Stimulated activated CD8-positive, alpha-beta memory T cell treated with anti-CD3 and anti-CD28 coated beads, Interleukin-12 subunit alpha, Interleukin-12 subunit beta, amount 100 ng/mL, for 24 hours (primary cell): ENCODE data around the gene CNR2.
"Not testable (repeated sequence)": the region's sequence is repeated elsewhere in the genome, so short reads cannot be mapped to it uniquely, and the experiment has no call there.

Experiments used
- DNase-seq: peaks from one replicate; pipeline ENCODE4 v3.0.0-alpha.2; 2020; ENCODE audit errors: extremely low read depth

Gene CNR2

DNA sequence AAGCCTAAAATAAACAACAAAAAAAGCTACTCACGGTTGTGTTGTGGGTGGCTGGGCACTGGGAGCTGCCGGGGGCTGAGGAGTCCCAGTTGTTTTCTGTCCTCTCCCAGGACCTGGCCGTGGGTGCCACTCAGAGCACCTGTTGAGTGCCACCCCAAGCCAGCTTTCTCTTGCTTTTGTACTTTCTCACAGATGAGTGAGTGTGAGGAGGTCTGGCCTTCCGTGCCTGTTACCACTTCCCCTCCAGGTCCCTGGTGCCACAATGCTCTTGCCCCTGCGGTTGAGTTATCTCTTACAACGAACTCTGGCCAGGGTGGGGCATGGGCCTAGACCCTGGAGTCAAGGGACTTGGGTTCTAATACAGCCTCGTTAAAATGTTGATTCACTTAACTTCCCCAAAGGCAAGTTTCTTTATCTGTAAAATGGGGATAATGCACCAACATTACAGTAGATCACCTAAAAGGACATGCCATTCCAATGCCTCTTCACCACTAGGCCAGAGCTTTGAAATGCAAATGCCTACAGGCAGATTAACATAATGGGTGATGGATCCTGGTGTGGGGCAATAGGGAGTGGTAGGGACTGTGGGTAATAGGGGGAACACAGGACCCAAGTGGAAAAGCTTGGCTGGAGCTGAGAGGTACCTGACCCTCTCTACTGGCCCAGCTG is at the start of gene CNR2:
Gene CNR2 (minus strand): TSS at position 151 of the 669 bp plus-strand sequence. CDS start 37,745 bp downstream, outside the sequence.
- DNase-seq = no peak

DNA sequence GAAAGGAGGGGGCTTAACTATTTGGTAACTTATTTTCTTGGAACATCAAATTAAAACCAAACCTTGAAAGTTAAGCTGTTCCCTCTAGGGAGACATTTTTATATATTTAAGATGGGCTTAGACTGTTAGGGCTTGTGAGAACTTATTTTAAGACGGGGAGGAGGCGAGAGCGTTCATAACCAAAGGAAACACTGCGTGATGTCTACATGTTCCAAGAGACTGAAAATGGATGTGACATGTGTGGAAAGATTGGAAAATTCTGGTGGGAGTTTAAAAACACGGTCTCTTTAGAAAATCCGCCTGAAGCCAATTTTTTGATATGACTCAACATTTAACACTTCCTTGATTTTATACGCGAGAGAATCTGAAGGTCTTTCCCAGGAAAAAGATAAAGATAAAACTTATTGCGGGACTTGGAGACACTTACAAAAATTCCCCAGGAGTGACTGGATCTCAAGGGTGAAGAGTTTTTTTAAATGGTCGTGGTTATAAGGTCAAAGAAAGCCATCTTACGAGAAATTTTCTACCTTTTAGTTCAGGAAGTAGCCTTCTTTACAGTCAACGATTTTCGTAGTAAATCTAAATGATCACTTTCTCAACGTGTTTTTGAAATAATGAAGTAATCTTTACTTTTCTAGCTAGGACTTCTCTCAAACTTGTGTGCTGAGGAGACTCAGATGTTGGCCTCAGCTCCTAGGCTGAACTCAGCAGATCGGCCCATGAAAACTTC is 47.3 kb upstream of the CNR2 start:
- DNase-seq = no peak

DNA sequence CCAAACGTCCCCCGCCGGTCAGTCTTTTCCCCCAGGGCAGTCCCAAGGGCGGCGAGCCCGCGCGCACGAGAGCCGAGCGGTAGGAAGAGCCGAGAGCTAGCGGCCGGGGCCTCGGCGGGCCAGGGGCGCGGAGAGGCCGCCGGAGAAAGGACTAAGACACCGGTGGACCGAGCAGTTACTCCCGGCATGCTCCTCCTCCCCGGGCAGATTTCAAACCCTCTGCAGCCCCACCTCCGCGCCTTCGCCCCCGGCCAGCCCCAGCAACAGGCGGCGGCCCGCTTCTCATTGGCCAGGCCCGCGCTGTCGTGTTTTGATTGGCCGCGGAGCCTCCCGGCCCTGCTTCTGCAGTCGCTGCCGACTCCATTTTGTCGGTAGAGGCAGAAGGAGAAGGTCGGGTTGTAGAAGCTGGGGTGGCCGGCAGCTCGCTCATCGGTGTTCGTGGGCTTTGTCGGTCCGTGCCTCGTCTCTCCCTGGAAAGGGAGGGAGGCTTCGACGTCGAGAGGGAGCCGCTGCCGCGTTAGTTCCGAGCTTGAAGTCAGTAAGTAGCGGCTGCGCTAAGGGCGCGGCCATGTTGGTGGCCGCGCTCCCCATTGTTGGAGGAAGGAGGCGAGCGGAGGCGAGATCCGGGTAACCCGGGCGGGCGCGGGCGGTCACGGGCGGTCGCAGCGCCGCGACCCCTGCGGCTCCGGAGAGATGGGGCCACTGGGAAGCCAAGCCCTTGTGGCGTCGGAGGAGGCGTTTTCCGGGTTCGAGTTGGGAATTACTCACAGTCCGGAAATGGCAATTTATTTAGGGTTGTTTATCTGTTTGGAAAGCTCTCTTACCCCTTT is 46.5 kb upstream of the CNR2 start, which contains the start of gene PNRC2:
Gene PNRC2 (plus strand): TSS at position 368 of the 830 bp plus-strand sequence. CDS start 1,630 bp downstream, outside the sequence.
- peak; percentile 95 for DNase-seq

DNA sequence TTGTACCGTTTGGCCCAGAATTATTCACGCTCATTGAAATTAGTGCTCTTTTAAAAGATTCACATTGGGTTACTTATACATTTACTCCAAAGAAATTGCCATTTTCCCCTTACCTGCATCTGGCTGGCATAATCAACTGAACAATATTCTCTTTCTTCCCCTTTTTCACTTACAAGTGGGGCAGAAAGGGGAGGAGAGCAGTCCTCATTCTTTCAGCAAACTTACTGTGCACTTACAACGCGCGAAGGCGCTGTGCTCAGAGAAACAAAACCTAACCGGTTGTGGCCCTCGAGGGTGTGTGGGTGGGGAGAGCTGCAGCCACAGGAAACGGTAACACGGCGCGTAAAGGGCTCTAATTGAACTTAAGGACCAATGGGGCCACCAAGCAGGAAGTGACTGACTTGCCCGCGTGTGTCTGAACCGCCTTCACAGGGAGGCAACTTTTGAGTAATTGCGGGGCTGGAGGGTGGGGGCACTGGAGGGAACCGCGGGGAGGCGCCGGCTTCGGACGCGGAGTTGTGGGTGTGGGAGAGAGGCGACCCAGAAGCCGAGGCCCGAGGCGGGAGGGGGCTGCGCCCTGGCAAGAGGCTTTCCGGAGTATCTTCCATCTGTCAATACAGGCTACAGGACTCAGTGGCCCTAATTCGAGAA is 45.8 kb upstream of the CNR2 start:
- peak; percentile 78 for DNase-seq

DNA sequence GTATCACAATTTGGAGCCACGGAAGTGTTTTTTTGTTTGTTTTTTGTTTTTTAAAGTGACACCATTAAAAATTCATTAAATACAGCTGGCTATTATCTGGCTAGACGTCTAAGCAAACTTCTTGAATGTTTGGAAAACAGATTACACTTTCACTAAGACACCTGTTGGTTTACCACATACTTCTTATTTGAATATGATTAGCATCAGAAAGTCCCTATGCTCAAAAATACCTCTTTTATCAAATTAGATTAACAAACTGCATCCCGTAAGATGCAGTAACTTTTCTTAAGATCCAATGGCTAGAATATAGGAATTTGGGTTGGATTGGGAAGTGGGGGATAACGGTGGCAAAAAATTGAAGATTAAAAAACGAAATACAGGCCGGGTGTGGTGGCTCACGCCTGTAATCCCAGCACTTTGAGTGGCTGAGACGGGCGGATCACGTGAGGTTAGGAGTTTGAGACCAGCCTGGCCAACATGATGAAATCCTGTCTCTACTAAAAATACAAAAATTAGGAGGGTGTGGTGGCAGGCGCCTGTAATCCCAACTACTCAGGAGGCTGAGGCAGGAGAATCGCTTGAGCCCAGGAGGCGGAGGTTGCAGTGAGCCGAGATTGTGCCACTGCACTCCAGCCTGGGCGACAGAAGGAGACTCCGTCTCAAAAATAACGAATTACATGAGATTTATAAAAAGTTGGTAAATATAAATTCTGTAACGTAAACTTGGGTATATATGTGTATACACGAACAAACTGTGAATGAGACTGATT is 45.1 kb upstream of the CNR2 start:
- not testable (repeated sequence) for DNase-seq

DNA sequence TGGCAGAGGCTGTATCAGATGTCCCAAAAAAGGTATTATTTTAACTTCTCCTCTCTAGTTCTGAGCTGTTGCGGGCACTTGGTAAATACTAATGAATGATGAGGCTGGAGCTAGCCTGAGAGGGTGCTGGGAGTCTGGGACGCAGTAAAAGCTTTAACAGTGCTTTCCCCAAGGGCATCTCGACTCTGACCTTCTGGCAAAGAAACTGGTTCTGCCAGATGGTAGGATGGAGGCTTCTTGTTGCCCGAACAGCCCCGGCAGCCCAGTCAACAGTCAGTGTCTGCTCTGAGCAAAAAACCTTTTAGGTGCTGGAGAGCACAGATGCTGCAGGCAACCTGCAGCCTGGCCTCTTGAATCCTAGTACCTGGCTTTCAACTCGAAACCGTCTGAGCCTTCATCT is 43.9 kb upstream of the CNR2 start:
- no peak for DNase-seq

DNA sequence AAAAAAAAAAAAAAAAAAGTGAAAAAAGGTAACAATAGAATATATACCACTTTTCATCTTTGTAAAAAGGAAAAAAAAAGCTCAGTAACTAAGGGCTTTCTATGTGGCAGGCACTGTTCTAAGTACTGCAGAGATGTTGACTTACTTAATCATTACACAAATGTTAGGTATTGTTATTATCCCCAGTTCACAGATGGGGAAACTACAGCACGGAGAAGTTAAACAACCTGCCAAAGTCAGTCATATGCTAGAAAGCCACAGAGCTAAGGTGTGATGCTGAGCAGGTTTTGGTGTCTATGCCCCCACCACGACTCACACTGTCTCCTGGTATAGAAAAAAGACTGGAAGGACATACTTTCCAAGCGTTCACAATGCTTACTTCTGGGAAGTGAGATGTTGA is 39.9 kb upstream of the CNR2 start:
- no peak for DNase-seq

DNA sequence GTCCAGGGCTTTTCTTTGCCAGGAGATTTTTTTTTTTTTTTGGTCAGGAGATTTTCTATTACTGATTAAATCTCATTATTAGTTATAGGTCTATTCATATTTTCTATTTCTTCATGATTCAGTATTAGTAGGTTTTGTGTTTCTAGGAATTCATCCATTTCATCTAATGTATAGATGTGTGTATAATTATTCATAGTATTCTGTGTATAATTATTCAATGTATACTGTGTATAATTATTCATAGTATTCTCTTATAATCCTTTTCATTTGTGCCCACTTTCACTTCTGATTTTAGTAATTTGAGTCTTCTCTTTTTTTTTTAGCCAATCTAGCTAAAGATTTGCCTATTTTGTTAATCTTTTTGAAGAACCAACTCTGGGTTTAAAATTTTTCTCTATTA is 34.2 kb upstream of the CNR2 start:
- DNase-seq = no peak

DNA sequence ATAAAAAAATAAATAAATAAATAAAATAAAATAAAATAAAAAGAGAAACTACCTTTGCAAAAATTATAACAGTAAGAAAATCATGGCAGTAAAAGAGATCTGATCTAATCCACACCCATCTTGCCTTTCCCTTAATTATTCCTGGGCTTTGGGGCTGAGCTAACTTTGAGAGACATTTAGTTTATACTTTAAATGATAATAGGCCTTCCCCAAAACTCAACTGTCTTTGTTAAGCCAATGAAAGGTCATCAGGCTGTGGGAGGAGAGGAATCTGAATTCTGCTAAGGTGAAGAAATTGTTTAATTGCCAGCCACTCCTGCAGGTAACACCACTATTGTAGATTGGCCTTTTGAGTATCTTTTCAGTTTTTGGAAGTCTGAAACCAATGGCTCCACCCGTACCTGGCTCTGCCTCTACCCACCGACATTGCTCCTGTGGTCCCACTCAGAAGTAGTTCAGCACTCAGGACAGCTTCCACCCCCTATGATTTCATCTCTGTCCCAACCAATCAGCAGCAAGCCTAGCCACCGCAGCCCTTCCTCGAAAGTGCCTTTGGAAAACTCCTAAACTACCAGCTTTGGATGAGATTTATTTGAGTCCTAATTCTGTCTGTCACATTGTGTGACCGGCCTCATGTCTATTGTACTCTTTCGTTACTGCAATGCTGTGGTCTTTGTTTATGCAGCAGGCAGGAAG is 23.5 kb upstream of the CNR2 start:
- DNase-seq = no peak

DNA sequence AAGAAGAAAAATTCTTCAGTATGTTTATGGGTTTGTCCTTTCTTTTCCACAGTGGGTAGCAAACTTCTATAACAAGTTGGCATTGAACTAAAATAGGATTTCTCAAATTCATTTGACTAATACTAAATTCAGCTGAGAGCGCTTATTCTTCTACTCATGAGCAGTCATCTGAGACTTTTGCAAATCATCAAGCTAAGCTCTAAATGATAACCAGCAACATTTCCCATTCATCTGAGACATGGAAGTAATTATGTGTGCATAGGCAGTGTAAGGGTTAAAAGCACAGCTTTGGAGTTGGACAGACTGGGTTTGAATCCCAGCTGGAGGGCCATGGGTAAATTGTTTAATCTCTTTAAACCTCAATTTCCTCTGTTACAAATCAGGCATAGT is 18.3 kb upstream of the CNR2 start:
- no peak for DNase-seq

DNA sequence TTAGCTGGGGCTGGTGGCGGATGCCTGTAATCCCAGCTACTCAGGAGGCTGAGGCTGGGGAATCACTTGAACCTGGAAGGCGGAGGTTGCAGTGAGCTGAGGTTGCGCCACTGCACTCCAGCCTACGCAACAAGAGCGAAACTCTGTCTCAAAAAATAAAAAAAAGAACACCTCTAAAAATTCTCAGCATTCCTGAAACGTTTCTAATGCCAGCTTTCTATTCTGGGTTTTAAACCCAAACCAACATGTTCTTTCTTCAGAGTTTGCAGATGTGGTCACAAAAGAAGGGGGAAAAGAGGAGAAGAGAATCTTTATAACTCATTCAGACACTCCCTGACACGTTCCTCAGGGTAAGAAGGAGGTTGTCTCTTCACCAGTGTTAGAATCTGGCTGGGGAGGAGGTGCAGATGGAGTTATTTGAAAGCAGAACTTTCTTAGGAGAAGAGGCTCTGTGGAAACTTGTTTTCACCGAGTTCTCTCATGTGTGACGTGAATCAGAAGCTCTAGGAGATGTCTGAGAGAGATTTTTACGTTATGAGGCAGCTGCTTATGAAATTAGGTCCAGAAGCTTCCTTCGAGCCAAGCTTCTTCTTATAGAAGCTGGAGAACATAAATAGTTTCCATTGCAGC is 17.8 kb upstream of the CNR2 start:
- no peak for DNase-seq

DNA sequence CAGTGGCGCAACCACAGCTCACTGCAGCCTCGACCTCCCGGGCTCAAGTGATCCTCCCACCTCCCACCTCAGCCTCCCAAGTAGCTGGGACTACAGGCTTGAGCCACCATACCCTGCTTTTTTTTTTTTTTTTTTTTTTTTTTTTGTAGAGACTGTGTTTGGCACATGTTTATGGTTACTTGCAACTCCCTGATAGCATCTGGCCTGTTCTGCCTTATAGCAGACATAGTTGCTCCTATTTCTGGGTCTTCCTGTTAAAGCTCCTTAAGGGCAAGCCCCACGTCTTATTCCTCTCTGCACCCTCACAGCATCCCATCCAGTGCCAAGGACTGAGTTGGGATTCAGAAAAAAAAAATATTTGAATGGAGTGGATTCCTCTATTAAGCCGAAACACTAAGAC is 17.1 kb upstream of the CNR2 start:
- no peak for DNase-seq

DNA sequence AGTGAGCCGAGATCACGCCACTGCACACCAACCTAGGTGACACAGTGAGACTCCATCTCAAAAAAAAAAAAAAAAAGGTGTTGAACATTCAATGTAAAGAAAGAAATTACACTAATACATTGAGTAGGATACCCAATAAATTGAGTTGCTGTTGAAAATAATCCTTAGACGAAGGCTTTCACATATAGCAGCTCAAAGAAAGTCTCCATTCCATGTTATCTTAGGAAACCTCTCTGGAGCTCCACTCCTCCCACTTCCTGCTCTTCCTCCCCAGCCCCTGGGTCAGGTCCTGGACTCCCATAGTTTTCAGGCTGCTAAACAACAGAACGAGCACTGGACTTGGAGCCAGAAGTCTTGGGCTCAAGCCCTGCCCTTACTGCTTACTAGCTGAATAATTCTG is 15.6 kb upstream of the CNR2 start:
- no peak for DNase-seq

DNA sequence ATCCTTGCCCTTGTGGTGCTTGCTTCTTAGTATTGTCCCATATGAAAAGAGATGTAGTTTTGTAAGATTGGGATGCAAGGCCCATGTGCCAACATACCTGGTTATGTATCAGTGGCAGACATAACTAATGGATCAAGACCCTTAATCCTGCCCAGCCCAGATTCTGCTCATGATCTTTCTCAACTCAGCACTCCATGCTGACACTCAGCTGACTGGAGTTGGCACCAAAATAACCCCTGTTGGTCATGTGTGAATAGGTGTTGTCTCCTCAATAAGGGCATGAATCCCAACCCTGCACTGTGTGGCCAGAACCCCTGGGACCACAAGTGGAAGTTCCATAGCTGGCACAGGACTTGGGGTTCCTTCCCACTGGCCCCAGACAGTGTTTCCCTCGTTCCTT is 13.9 kb upstream of the CNR2 start:
- DNase-seq = no peak

DNA sequence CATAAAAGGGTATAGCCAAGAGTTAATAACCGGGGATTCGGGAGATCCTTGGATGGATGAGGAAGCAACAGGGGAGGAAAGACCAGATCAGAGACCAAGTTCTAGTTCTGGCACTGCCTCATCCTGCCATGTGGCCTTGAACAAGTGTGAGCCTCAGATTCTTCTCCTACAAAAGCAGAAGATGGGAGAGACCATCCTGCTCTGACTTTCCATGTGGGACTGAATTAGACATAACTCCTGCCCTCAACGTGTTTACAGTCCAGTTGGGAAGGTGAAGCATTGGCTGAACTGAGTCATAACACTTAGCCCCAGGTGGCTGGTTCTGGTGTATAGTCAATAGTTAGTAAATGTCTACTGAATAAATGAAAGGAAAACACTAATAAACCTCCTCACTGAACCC is 12.1 kb upstream of the CNR2 start:
- DNase-seq = no peak

DNA sequence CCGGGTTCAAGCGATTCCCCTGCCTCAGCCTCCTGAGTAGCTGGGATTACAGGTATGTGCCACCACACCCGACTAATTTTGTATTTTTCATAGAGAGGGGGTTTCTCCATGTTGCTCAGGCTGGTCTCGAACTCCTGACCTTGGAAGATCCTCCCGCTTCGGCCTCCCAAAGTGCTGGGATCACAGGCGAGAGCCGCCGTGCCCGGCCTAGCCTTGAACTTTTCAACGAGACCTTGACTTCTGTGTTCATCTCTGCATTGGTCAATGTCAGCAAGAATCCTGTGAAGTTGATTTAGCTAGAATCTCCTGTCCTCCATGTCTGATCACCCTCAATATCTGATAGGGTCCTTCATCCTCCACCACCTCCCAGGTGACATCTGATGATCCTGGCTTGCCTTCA is 11.4 kb upstream of the CNR2 start:
- no peak for DNase-seq

DNA sequence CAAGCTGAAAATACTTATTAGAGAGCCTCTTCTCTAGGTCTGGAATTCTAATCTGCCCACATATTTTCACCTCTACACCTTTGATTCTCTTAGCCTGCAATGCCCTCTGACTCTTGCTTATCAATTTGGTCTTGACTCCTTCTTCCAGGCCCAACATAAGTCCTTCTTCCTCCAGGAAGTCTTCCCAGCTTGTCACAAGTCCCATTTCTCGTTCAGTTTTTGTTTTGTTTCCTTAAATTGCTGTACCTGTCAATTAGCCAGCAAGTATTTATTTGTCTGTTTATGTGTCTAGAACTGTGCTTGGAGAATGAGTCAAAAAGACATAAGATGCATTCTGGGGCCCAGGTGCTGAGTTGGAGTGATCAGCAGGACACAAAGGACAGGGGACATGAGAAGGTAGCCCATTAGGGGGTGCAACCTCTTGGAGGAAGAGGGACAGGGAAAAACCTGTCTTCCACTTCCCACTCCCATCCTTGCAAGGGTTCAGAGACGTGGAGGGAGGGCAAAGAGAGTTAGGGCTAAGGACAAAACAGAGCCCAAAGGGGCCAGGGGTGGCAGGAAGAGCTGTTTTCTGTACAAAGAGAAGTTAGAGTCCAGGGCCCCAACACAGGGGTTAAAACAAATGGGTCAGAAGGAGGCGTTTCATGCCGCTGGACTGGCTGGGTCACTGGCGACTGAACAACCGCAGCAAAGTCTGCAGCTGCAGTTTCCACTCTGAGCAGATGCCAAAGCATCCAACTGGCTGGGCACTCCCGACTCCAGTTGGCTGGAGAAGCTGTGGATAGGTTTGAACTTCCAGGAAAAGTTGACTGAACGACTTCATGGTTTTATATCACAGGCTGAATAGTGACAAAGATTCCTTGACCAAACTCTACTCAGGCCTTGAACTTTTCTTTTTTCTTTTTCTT is 10.7 kb upstream of the CNR2 start:
- no peak for DNase-seq

DNA sequence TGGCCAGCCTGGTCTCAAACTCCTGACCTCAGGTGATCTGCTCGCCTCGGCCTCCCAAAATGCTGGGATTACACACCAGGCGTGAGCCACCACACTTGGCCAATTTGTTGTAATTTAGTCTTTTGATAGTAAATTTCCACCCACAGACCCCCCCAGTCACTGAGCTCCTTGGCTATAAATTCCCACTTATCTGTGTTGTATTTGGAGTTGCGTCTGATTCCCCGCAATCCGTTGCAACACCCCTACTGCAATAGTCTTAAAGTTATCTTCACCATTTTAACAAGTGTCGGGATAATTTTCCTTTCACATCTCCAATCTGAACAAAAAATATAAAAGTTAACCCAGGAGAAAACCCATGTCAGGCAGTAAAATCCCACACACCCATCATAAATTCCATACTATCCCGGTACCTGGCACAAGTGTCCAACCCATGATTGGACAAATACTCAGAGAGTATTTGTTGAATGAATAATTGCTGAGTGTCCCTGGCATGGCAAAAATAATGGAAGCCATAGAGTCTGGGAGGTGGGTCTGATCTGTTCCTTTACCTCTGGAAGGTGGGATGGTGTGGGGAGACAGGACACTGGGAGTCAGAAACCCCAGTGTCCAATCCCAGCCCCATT is 9.3 kb upstream of the CNR2 start:
- no peak for DNase-seq
